Pulmonary artery endothelial cell (primary cell): ENCODE measurements around the gene ZWILCH. TPM values are rescaled to one million over a fixed set of nuclear protein-coding genes. Genes with fewer than 3 reads are reported as not detected.
A peak's percentile ranks its signal among the peaks of the same experiment; 100 is the strongest.
"Not testable (repeated sequence)": the region's sequence is repeated elsewhere in the genome, so short reads cannot be mapped to it uniquely, and the experiment has no call there.

Experiments used
- DNase-seq: peaks from one replicate; pipeline ENCODE4 v3.0.0-alpha.2; 2011; ENCODE audit warnings: low read depth, low spot score
- total RNA-seq: library from RNA; depleted of rRNA; stranded (reverse); fragments of >200 nt; gene quantifications from 2 replicates; pipeline ENCODE4 v1.2.3, GENCODE V29; 2014

Gene ZWILCH
- total RNA-seq, 1 donor from 2014 or later: 28.8 TPM

- no peak for DNase-seq
These were observed 73.3 kb downstream of the ZWILCH start for GRCh38 chr15:66578286-66578875.

- peak; percentile 60 for DNase-seq
These were observed 75.5 kb downstream of the ZWILCH start for GRCh38 chr15:66580643-66581042.

- DNase-seq: no peak
These were observed 76.9 kb downstream of the ZWILCH start for GRCh38 chr15:66581972-66582537.

- DNase-seq: no peak
These were observed 81.2 kb downstream of the ZWILCH start for GRCh38 chr15:66586155-66586976.

GRCh38 chr15:66587020-66587419 is 81.9 kb downstream of the ZWILCH start:
- DNase-seq: no peak

- no peak for DNase-seq
These were observed 82.6 kb downstream of the ZWILCH start for GRCh38 chr15:66587749-66588148.

GRCh38 chr15:66588537-66588936 is 83.4 kb downstream of the ZWILCH start:
- no peak for DNase-seq

- DNase-seq: no peak
These were observed 83.8 kb downstream of the ZWILCH start for GRCh38 chr15:66588971-66589370.

- DNase-seq: not testable (repeated sequence)
These were observed 84.3 kb downstream of the ZWILCH start for GRCh38 chr15:66589429-66589828.

GRCh38 chr15:66590435-66590834 is 85.3 kb downstream of the ZWILCH start:
- no peak for DNase-seq

GRCh38 chr15:66591322-66591862 is 86.3 kb downstream of the ZWILCH start:
- no peak for DNase-seq

- no peak for DNase-seq
These were observed 87.5 kb downstream of the ZWILCH start for GRCh38 chr15:66592505-66593218.

GRCh38 chr15:66593219-66593780 is 88.2 kb downstream of the ZWILCH start:
- no peak for DNase-seq

GRCh38 chr15:66594344-66594743 is 89.2 kb downstream of the ZWILCH start:
- no peak for DNase-seq

- DNase-seq: no peak
These were observed 89.7 kb downstream of the ZWILCH start for GRCh38 chr15:66594836-66595235.

- DNase-seq: no peak
These were observed 90.2 kb downstream of the ZWILCH start for GRCh38 chr15:66595332-66595731.

- DNase-seq: no peak
These were observed 90.9 kb downstream of the ZWILCH start for GRCh38 chr15:66595931-66596545.

GRCh38 chr15:66598095-66598815 is 93.1 kb downstream of the ZWILCH start:
- DNase-seq: no peak
